Pons (tissue), 1 donor: ENCODE measurements around the gene ARHGEF37.

Experiments
- DNase-seq: peaks from one replicate; pipeline ENCODE4 v3.0.0-alpha.2; 2016; ENCODE audit warnings: low spot score

Gene ARHGEF37

GRCh38 chr5:149603920-149604319 is 22.6 kb downstream of the ARHGEF37 start:
- DNase-seq = no peak

- DNase-seq = no peak
These were observed 23.0 kb downstream of the ARHGEF37 start for GRCh38 chr5:149604321-149604720.

- no peak for DNase-seq
These were observed 24.2 kb downstream of the ARHGEF37 start for GRCh38 chr5:149605354-149605997.

GRCh38 chr5:149605998-149606724 is 24.9 kb downstream of the ARHGEF37 start:
- no peak for DNase-seq

GRCh38 chr5:149608936-149609545 is 27.7 kb downstream of the ARHGEF37 start:
- DNase-seq = no peak

- DNase-seq = no peak
These were observed 28.4 kb downstream of the ARHGEF37 start for GRCh38 chr5:149609640-149610219.

GRCh38 chr5:149610589-149611255 is 29.4 kb downstream of the ARHGEF37 start:
- no peak for DNase-seq

GRCh38 chr5:149611326-149611725 is 30.0 kb downstream of the ARHGEF37 start:
- no peak for DNase-seq

- no peak for DNase-seq
These were observed 33.0 kb downstream of the ARHGEF37 start for GRCh38 chr5:149614034-149614907.

- DNase-seq = no peak
These were observed 34.7 kb downstream of the ARHGEF37 start for GRCh38 chr5:149615976-149616375.

GRCh38 chr5:149616727-149617285 is 35.5 kb downstream of the ARHGEF37 start:
- DNase-seq = no peak

GRCh38 chr5:149617760-149618306 is 36.5 kb downstream of the ARHGEF37 start:
- no peak for DNase-seq

- peak; percentile 66 for DNase-seq
These were observed 37.4 kb downstream of the ARHGEF37 start for GRCh38 chr5:149618581-149619248.

GRCh38 chr5:149621415-149622098 is 40.3 kb downstream of the ARHGEF37 start:
- DNase-seq = no peak

- no peak for DNase-seq
These were observed 41.2 kb downstream of the ARHGEF37 start for GRCh38 chr5:149622466-149622865.

GRCh38 chr5:149623473-149623872 is 42.2 kb downstream of the ARHGEF37 start:
- no peak for DNase-seq

- no peak for DNase-seq
These were observed 45.8 kb downstream of the ARHGEF37 start for GRCh38 chr5:149627070-149627469.

- no peak for DNase-seq
These were observed 46.9 kb downstream of the ARHGEF37 start for GRCh38 chr5:149628221-149628620.

GRCh38 chr5:149628846-149629388 is 47.6 kb downstream of the ARHGEF37 start:
- DNase-seq = no peak
